ENCODE results near the gene QSER1. TPM values are rescaled to one million over a fixed set of nuclear protein-coding genes. Genes with fewer than 3 reads are reported as not detected.
"Not testable (repeated sequence)": the region's sequence is repeated elsewhere in the genome, so short reads cannot be mapped to it uniquely, and the experiment has no call there.

The QSER1 gene
- total RNA-seq, 1 experiment from 2014 or later = 54.8 TPM

DNA sequence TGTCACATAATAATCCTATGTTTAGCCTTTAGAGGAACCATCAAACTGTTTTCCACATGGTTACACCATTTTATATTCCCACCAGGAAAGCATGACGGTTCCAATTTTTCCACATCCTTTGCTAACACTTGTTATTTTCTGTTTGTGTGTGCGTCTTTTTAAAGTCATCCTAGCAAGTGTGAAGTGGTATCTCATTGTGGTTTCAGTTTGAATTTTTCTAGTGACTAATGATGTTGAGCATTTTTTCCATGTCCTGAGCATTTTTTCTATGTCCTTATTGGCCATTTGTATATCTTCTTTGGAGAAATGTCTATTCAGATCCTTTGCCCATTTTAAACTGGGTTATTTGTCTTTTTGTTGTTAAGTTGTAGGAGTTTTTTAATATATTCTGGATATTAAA is 69.4 kb downstream of the QSER1 start:
- CTCF ChIA-PET = interaction anchor here (1.5 kb wide), 1 partner anchor 104 kb away, joined by 4 read pairs; no protein-coding TSS in a partner anchor
- peaks cover 2% of the 10 kb centered on the region for H3K36me3 Mint-ChIP-seq (ENCODE audit: insufficient read depth, unreplicated experiment)
- TF ChIP-seq, protein P1, sequence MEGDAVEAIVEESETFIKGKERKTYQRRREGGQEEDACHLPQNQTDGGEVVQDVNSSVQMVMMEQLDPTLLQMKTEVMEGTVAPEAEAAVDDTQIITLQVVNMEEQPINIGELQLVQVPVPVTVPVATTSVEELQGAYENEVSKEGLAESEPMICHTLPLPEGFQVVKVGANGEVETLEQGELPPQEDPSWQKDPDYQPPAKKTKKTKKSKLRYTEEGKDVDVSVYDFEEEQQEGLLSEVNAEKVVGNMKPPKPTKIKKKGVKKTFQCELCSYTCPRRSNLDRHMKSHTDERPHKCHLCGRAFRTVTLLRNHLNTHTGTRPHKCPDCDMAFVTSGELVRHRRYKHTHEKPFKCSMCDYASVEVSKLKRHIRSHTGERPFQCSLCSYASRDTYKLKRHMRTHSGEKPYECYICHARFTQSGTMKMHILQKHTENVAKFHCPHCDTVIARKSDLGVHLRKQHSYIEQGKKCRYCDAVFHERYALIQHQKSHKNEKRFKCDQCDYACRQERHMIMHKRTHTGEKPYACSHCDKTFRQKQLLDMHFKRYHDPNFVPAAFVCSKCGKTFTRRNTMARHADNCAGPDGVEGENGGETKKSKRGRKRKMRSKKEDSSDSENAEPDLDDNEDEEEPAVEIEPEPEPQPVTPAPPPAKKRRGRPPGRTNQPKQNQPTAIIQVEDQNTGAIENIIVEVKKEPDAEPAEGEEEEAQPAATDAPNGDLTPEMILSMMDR (IDR thresholded peaks at IDR 0.05; ENCODE audit: unreplicated experiment) = no peak
- H3K9me3 Mint-ChIP-seq (ENCODE audit: low read depth, unreplicated experiment) = no peaks in the 10 kb centered on the region
- no peak overlapping the region for H3K27ac Mint-ChIP-seq (ENCODE audit: unreplicated experiment)
- intact Hi-C loops (cut with micrococcal nuclease; ENCODE audit: unreplicated experiment) = no loop called here
- H3K4me3 Mint-ChIP-seq (ENCODE audit: low read depth, unreplicated experiment) = no peak overlapping the region
- no TSS peak for BruUV-seq (replicated peaks)
- no peak for DNase-seq
- H3K4me1 Mint-ChIP-seq (ENCODE audit: low read depth, unreplicated experiment) = no peaks in the 10 kb centered on the region
- no peaks in the 10 kb centered on the region for H3K27me3 Mint-ChIP-seq (ENCODE audit: unreplicated experiment)

DNA sequence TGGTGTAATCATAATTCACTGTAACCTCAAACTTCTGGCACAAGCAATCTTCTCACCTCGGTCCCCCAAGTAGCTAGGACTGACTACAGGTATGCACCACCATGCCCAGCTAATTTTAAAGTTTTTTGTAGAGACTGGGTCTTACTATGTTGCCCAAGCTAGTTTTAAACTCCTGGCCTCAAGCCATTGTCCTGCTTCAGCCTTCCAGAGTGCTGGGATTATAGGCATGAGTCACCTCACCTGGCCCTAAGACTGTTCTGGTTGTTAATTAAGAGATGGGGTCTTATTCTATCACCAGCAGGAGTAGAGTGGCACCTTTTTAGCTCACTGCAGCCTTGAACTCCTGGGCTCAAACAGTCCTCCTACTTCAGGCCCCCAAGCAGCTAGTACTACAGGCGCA is 71.1 kb downstream of the QSER1 start:
- no peaks in the 10 kb centered on the region for H3K4me1 Mint-ChIP-seq (ENCODE audit: low read depth, unreplicated experiment)
- TF ChIP-seq, protein P1 (IDR thresholded peaks at IDR 0.05; ENCODE audit: unreplicated experiment) = no peak
- H3K9me3 Mint-ChIP-seq (ENCODE audit: low read depth, unreplicated experiment) = no peaks in the 10 kb centered on the region
- CTCF ChIA-PET = no interaction called here
- no peak overlapping the region for H3K4me3 Mint-ChIP-seq (ENCODE audit: low read depth, unreplicated experiment)
- H3K27ac Mint-ChIP-seq (ENCODE audit: unreplicated experiment) = no peak overlapping the region
- no TSS peak for BruUV-seq (replicated peaks)
- H3K36me3 Mint-ChIP-seq (ENCODE audit: insufficient read depth, unreplicated experiment) = peaks cover 4% of the 10 kb centered on the region
- H3K27me3 Mint-ChIP-seq (ENCODE audit: unreplicated experiment) = no peaks in the 10 kb centered on the region
- intact Hi-C loops (cut with micrococcal nuclease; ENCODE audit: unreplicated experiment) = no loop called here
- no peak for DNase-seq

DNA sequence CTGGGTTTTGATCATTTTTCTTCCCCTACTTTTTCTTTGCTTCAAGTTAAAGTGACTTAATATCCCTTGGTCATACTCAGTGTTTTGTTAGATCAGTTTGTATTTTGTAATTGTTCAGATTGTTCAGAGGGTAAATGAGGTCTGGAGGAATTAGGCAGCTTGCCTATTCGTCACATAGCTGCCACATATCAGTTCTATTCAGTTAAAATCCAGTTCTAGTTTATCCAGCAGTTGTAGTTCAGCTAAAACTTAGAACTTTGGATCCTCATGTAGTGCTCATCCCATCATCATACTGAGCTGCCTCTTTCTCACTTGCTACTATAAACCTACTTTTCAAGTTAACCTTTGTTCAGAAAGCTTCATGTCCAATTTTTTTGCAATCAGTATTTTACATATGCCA is 75.9 kb downstream of the QSER1 start:
- no TSS peak for BruUV-seq (replicated peaks)
- Mint-ChIP-seq H3K36me3 (ENCODE audit: insufficient read depth, unreplicated experiment) (peaks cover 21% of the 10 kb centered on the region), H3K27me3 (ENCODE audit: unreplicated experiment) (no peaks in the 10 kb centered on the region), H3K4me1 (ENCODE audit: low read depth, unreplicated experiment) (no peaks in the 10 kb centered on the region), H3K27ac (ENCODE audit: unreplicated experiment) (no peak overlapping the region), H3K9me3 (ENCODE audit: low read depth, unreplicated experiment) (no peaks in the 10 kb centered on the region), H3K4me3 (ENCODE audit: low read depth, unreplicated experiment) (no peak overlapping the region)
- intact Hi-C loops (cut with micrococcal nuclease; ENCODE audit: unreplicated experiment) = no loop called here
- CTCF ChIA-PET = no interaction called here
- TF ChIP-seq, protein P1 (IDR thresholded peaks at IDR 0.05; ENCODE audit: unreplicated experiment) = no peak
- no peak for DNase-seq

DNA sequence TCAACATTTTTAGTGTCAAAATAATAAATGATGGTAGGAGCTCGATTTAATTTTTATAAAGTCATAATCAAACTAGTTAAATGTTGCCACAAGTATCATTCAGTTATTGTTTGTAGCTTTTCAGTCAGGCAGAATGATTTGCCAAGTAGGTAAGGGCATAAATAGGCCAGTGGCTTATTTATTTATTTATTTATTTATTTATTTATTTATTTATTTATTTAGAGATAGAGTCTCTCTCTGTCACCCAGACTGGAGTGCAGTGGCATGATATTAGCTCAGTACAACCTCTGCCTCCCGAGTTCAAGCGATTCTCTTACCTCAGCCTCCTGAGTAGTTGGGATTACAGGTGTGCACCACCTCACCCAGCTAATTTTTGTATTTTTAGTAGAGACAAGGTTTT is 79.6 kb downstream of the QSER1 start:
- intact Hi-C loops (cut with micrococcal nuclease; ENCODE audit: unreplicated experiment); H3K27me3 Mint-ChIP-seq (ENCODE audit: unreplicated experiment); DNase-seq; H3K4me1 Mint-ChIP-seq (ENCODE audit: low read depth, unreplicated experiment); H3K27ac Mint-ChIP-seq (ENCODE audit: unreplicated experiment); BruUV-seq (replicated peaks); H3K4me3 Mint-ChIP-seq (ENCODE audit: low read depth, unreplicated experiment); H3K9me3 Mint-ChIP-seq (ENCODE audit: low read depth, unreplicated experiment): not testable (repeated sequence)
- peaks cover 17% of the 10 kb centered on the region for H3K36me3 Mint-ChIP-seq (ENCODE audit: insufficient read depth, unreplicated experiment)
- CTCF ChIA-PET = interaction anchor here (0.7 to 0.8 kb wide), 2 partner anchors 94 to 118 kb away, joined by 3 to 4 read pairs; no protein-coding TSS in a partner anchor

DNA sequence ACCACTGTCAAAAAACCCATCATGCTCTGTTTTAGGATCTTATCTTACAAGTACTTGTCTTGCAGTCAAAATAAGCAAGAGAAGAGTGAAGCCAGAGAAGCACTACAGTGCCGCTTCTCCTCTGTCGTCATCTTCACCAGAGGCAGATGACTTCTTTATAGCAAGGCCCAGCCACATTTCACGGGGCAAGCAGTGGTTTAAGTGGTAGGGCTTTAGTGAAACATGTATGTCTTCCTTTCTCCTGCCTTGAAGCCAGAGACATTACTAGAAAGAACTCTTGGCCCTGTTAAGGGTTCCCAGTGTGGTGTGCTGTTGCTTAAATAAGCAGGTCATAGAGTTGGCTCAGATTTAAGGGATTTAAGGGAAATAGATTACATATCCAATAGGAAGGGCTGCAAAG is 80.2 kb downstream of the QSER1 start:
- TF ChIP-seq, protein P1 (IDR thresholded peaks at IDR 0.05; ENCODE audit: unreplicated experiment) = no peak
- H3K36me3 Mint-ChIP-seq (ENCODE audit: insufficient read depth, unreplicated experiment) = peaks cover 17% of the 10 kb centered on the region
- no TSS peak for BruUV-seq (replicated peaks)

More for the DNA sequence above, 80.2 kb downstream of the QSER1 start:
- no peak for DNase-seq
- H3K4me1 Mint-ChIP-seq (ENCODE audit: low read depth, unreplicated experiment) = no peaks in the 10 kb centered on the region
- CTCF ChIA-PET = interaction anchor here (0.6 kb wide), 1 partner anchor 105 kb away, joined by 4 read pairs; no protein-coding TSS in a partner anchor
- no peak overlapping the region for H3K27ac Mint-ChIP-seq (ENCODE audit: unreplicated experiment)
- no peaks in the 10 kb centered on the region for H3K9me3 Mint-ChIP-seq (ENCODE audit: low read depth, unreplicated experiment)
- no peaks in the 10 kb centered on the region for H3K27me3 Mint-ChIP-seq (ENCODE audit: unreplicated experiment)
- intact Hi-C loops (cut with micrococcal nuclease; ENCODE audit: unreplicated experiment) = no loop called here
- no peak overlapping the region for H3K4me3 Mint-ChIP-seq (ENCODE audit: low read depth, unreplicated experiment)
